ENCODE data around the gene FABP6. TPM values are rescaled to one million over a fixed set of nuclear protein-coding genes. Genes with fewer than 3 reads are reported as not detected.
"Not testable (repeated sequence)": the region's sequence is repeated elsewhere in the genome, so short reads cannot be mapped to it uniquely, and the experiment has no call there.

Gene FABP6
- total RNA-seq, 8 experiments from 2014 or later = 1.5 to 2.6 (median 1.6) TPM; not detected in 3

GRCh38 chr5:160231783-160232342 is 2.6 kb downstream of the FABP6 start:
- peak in 2 of 8 experiments; percentile 28 to 73 for ATAC-seq (replicated peaks in 6 of 8)
- H3K27ac ChIP-seq = no peak overlapping the region
- H3K4me3 ChIP-seq = no peak overlapping the region
- in situ Hi-C loops (cut with MboI; ENCODE audit: low pct_unique_long_range_greater_than_20kb in 2 of 9, low sequenced_read_pairs in 9 of 9, unreplicated experiment in 9 of 9) = no loop called here
- 40 to 100% (median 84%) methylated on average over 1 to 7 of the region's 10 CpGs; no CpG with 5 or more reads in 4 of the 10 experiments for WGBS, 10 experiments
- no peaks in the 10 kb centered on the region for H3K4me1 ChIP-seq (replicated peaks in 1 of 2)

GRCh38 chr5:160233215-160233614 is 3.9 kb downstream of the FABP6 start:
- in situ Hi-C loops (cut with MboI; ENCODE audit: low pct_unique_long_range_greater_than_20kb in 2 of 9, low sequenced_read_pairs in 9 of 9, unreplicated experiment in 9 of 9) = no loop called here
- no peak overlapping the region for H3K4me3 ChIP-seq
- WGBS, 10 experiments = 25 to 100% (median 90%) methylated on average over 1 to 5 of the region's 5 CpGs; no CpG with 5 or more reads in 2 of the 10 experiments
- H3K27ac ChIP-seq = no peak overlapping the region
- peaks cover 0 to 5% of the 10 kb centered on the region in 2 donors for H3K4me1 ChIP-seq (replicated peaks in 1 of 2)
- no peak for ATAC-seq (replicated peaks in 6 of 8)

- WGBS, 10 experiments = 78 to 94% (median 82%) methylated on average over 1 to 4 of the region's 5 CpGs; no CpG with 5 or more reads in 4 of the 10 experiments
- Histone ChIP-seq H3K27ac (no peak overlapping the region), H3K4me3 (no peak overlapping the region), H3K4me1 (replicated peaks in 1 of 2) (peaks cover 3 to 13% of the 10 kb centered on the region in 2 donors)
- ATAC-seq (replicated peaks in 6 of 8) = no peak
- in situ Hi-C loops (cut with MboI; ENCODE audit: low pct_unique_long_range_greater_than_20kb in 2 of 9, low sequenced_read_pairs in 9 of 9, unreplicated experiment in 9 of 9) = no loop called here
Observed at GRCh38 chr5:160235731-160236130, 6.4 kb downstream of the FABP6 start.

GRCh38 chr5:160237571-160238093 is 8.3 kb downstream of the FABP6 start:
- in situ Hi-C loops (cut with MboI; ENCODE audit: low pct_unique_long_range_greater_than_20kb in 2 of 9, low sequenced_read_pairs in 9 of 9, unreplicated experiment in 9 of 9) = no loop called here
- Histone ChIP-seq H3K4me1 (replicated peaks in 1 of 2) (peaks cover 3 to 16% of the 10 kb centered on the region in 2 donors), H3K4me3 (no peak overlapping the region), H3K27ac (no peak overlapping the region)
- peak in 1 of 8 experiments; percentile 15 for ATAC-seq (replicated peaks in 6 of 8)
- WGBS, 10 experiments = 40 to 100% (median 70%) methylated on average over 1 to 3 of the region's 5 CpGs; no CpG with 5 or more reads in 5 of the 10 experiments

GRCh38 chr5:160240350-160240749 is 11.0 kb downstream of the FABP6 start:
- WGBS, 10 experiments = 0 to 60% (median 0%) methylated on average over 1 to 3 of the region's 3 CpGs; no CpG with 5 or more reads in 3 of the 10 experiments
- no peak overlapping the region for H3K27ac ChIP-seq
- H3K4me1 ChIP-seq (replicated peaks in 1 of 2) = peaks cover 6 to 21% of the 10 kb centered on the region in 2 donors
- ATAC-seq (replicated peaks in 6 of 8) = no peak
- in situ Hi-C loops (cut with MboI; ENCODE audit: low pct_unique_long_range_greater_than_20kb in 2 of 9, low sequenced_read_pairs in 9 of 9, unreplicated experiment in 9 of 9) = no loop called here
- no peak overlapping the region for H3K4me3 ChIP-seq

- H3K27ac ChIP-seq = no peak overlapping the region
- in situ Hi-C loops (cut with MboI; ENCODE audit: low pct_unique_long_range_greater_than_20kb in 2 of 9, low sequenced_read_pairs in 9 of 9, unreplicated experiment in 9 of 9) = no loop called here
- H3K4me1 ChIP-seq (replicated peaks in 1 of 2) = peaks cover 16 to 32% of the 10 kb centered on the region in 2 donors
- no peak overlapping the region for H3K4me3 ChIP-seq
- 0 to 89% (median 64%) methylated on average over 1 to 3 of the region's 3 CpGs; no CpG with 5 or more reads in 3 of the 10 experiments for WGBS, 10 experiments
- ATAC-seq (replicated peaks in 6 of 8) = no peak
Observed at GRCh38 chr5:160242145-160242544, 12.8 kb downstream of the FABP6 start.

GRCh38 chr5:160245506-160246086 is 16.3 kb downstream of the FABP6 start:
- Histone ChIP-seq H3K27ac (peak overlapping the region; percentile 34 to 76), H3K4me1 (replicated peaks in 1 of 2) (peaks cover 12 to 20% of the 10 kb centered on the region in 2 donors), H3K4me3 (no peak overlapping the region)
- peak in 5 of 8 experiments; percentile 83 to 98 (median 98) for ATAC-seq (replicated peaks in 6 of 8)
- 55 to 100% (median 96%) methylated on average over 1 to 4 of the region's 9 CpGs; no CpG with 5 or more reads in 4 of the 10 experiments for WGBS, 10 experiments
- in situ Hi-C loops (cut with MboI; ENCODE audit: low pct_unique_long_range_greater_than_20kb in 2 of 9, low sequenced_read_pairs in 9 of 9, unreplicated experiment in 9 of 9) = no loop called here

- ATAC-seq (replicated peaks in 6 of 8); H3K4me3 ChIP-seq; in situ Hi-C loops (cut with MboI; ENCODE audit: low pct_unique_long_range_greater_than_20kb in 2 of 9, low sequenced_read_pairs in 9 of 9, unreplicated experiment in 9 of 9); H3K27ac ChIP-seq: not testable (repeated sequence)
- 17 to 100% (median 89%) methylated on average over 1 of the region's 1 CpG; no CpG with 5 or more reads in 4 of the 10 experiments for WGBS, 10 experiments
- H3K4me1 ChIP-seq (replicated peaks in 1 of 2) = peaks cover 12 to 16% of the 10 kb centered on the region in 2 donors
Observed at GRCh38 chr5:160249570-160249969, 20.3 kb downstream of the FABP6 start.

GRCh38 chr5:160250226-160250625 is 20.9 kb downstream of the FABP6 start:
- Histone ChIP-seq H3K4me1 (replicated peaks in 1 of 2) (peaks cover 11 to 12% of the 10 kb centered on the region in 2 donors), H3K4me3 (no peak overlapping the region), H3K27ac (no peak overlapping the region)
- 39 to 100% (median 80%) methylated on average over 2 to 5 of the region's 5 CpGs; no CpG with 5 or more reads in 2 of the 10 experiments for WGBS, 10 experiments
- ATAC-seq (replicated peaks in 6 of 8) = no peak
- in situ Hi-C loops (cut with MboI; ENCODE audit: low pct_unique_long_range_greater_than_20kb in 2 of 9, low sequenced_read_pairs in 9 of 9, unreplicated experiment in 9 of 9) = no loop called here

GRCh38 chr5:160250826-160251225 is 21.5 kb downstream of the FABP6 start:
- Histone ChIP-seq H3K27ac (no peak overlapping the region), H3K4me3 (no peak overlapping the region), H3K4me1 (replicated peaks in 1 of 2) (peaks cover 5 to 6% of the 10 kb centered on the region in 2 donors)
- in situ Hi-C loops (cut with MboI; ENCODE audit: low pct_unique_long_range_greater_than_20kb in 2 of 9, low sequenced_read_pairs in 9 of 9, unreplicated experiment in 9 of 9) = no loop called here
- no peak for ATAC-seq (replicated peaks in 6 of 8)
- 60 to 83% (median 80%) methylated on average over 1 to 2 of the region's 2 CpGs; no CpG with 5 or more reads in 6 of the 10 experiments for WGBS, 10 experiments

- H3K27ac ChIP-seq = no peak overlapping the region
- WGBS, 10 experiments = 49 to 100% (median 87%) methylated on average over 1 to 8 of the region's 14 CpGs
- no peak overlapping the region for H3K4me3 ChIP-seq
- H3K4me1 ChIP-seq (replicated peaks in 1 of 2) = peaks cover 0 to under 1% of the 10 kb centered on the region in 2 donors
- in situ Hi-C loops (cut with MboI; ENCODE audit: low pct_unique_long_range_greater_than_20kb in 2 of 9, low sequenced_read_pairs in 9 of 9, unreplicated experiment in 9 of 9) = no loop called here
- no peak for ATAC-seq (replicated peaks in 6 of 8)
Observed at GRCh38 chr5:160251406-160252155, 22.3 kb downstream of the FABP6 start.

- ATAC-seq (replicated peaks in 6 of 8) = no peak
- Histone ChIP-seq H3K4me3 (no peak overlapping the region), H3K4me1 (replicated peaks in 1 of 2) (no peaks in the 10 kb centered on the region), H3K27ac (no peak overlapping the region)
- 55 to 100% (median 90%) methylated on average over 1 to 9 of the region's 9 CpGs; no CpG with 5 or more reads in 4 of the 10 experiments for WGBS, 10 experiments
- in situ Hi-C loops (cut with MboI; ENCODE audit: low pct_unique_long_range_greater_than_20kb in 2 of 9, low sequenced_read_pairs in 9 of 9, unreplicated experiment in 9 of 9) = no loop called here
Observed at GRCh38 chr5:160252916-160253315, 23.6 kb downstream of the FABP6 start.

GRCh38 chr5:160253441-160253840 is 24.1 kb downstream of the FABP6 start:
- H3K4me3 ChIP-seq = no peak overlapping the region
- H3K4me1 ChIP-seq (replicated peaks in 1 of 2) = no peaks in the 10 kb centered on the region
- no peak overlapping the region for H3K27ac ChIP-seq
- in situ Hi-C loops (cut with MboI; ENCODE audit: low pct_unique_long_range_greater_than_20kb in 2 of 9, low sequenced_read_pairs in 9 of 9, unreplicated experiment in 9 of 9) = no loop called here
- ATAC-seq (replicated peaks in 6 of 8) = no peak
- WGBS, 10 experiments = 93 to 100% methylated on average over 1 to 3 of the region's 17 CpGs; no CpG with 5 or more reads in 8 of the 10 experiments
